K562 (cell line): Measurements from ENCODE around the gene ATG7. TPM values are rescaled to one million over a fixed set of nuclear protein-coding genes. Genes with fewer than 3 reads are reported as not detected.

Source experiments
- ATAC-seq: fragments of 200-7000 bp; cut with Tn5 transposase; 3 replicates; pipeline ENCODE4 v1.9.1; 2020; ENCODE audit warnings: moderate library complexity
- BruUV-seq: library from RNA; stranded (reverse); fragments of 400-500 nt; replicated peaks from 2 replicates; lab custom pipeline; 2021; lab: Mats Ljungman, UMichigan
- CTCF ChIA-PET: fragments of 300-600 bp; formaldehyde crosslinking; extraction: SDS; loops from one replicate; lab custom pipeline; 2021; ENCODE audit warnings: low intra/inter-chr PET ratio; lab: Yijun Ruan, JAX
- POLR2A ChIA-PET: fragments of 300-600, 350-650 bp; sonication (Branson Sonifier 250); formaldehyde crosslinking; extraction: SDS; loops from one replicate; lab custom pipeline; 2021; ENCODE audit warnings: antibody characterized with exemption, inconsistent platforms; lab: Yijun Ruan, JAX
- DNase-seq, 4 experiments: peaks; one replicate each; pipeline versions ENCODE4 v3.0.0 to v3.0.0-alpha.2; 2011 to 2018; ENCODE audit warnings: low spot score in 3 of 4, mixed read lengths in 3 of 4; ENCODE audit errors: extremely low read depth in 1 of 4
- FAIRE-seq: peaks from 2 replicates; lab custom pipeline; 2011; peaks lifted over from hg19 to GRCh38; lab: Jason Lieb, UNC
- H2AFZ ChIP-seq: 2 replicates; pipeline ENCODE4 v1.6.0; 2011; ENCODE audit warnings: low read depth, low read length, control low read depth, inconsistent platforms
- H3K27ac ChIP-seq: fragments of 200-600 bp; 3 replicates; pipeline ENCODE4 v1.8.0; 2011; ENCODE audit warnings: low read depth, mild to moderate bottlenecking, control low read depth, inconsistent platforms, low read length, moderate library complexity, mixed read lengths; ENCODE audit errors: extremely low read depth
- H3K27me3 ChIP-seq, 2 experiments: fragments of 300-600 bp in 1 of 2; 2 replicates in 1 of 2; 3 replicates in 1 of 2; pipeline versions ENCODE4 v1.6.0 to v1.8.0; 2011; ENCODE audit warnings: inconsistent platforms in 2 of 2, low read length in 2 of 2, mild to moderate bottlenecking in 1 of 2, mixed read lengths in 1 of 2, moderate library complexity in 1 of 2; ENCODE audit not compliant: control insufficient read depth in 2 of 2, insufficient read depth in 2 of 2
- H3K36me3 ChIP-seq: fragments of 300-600 bp; 3 replicates; pipeline ENCODE4 v1.8.0; 2011; ENCODE audit warnings: mild to moderate bottlenecking, low read length, inconsistent platforms; ENCODE audit not compliant: control insufficient read depth, insufficient read depth
- H3K4me1 ChIP-seq, 2 experiments: fragments of 200-600 bp in 1 of 2; replicated peaks in 1 of 2; 2 replicates in 1 of 2; 3 replicates in 1 of 2; pipeline versions ENCODE4 v1.5.1 to v1.8.0; 2011; ENCODE audit warnings: inconsistent platforms in 2 of 2, low read length in 2 of 2, mild to moderate bottlenecking in 1 of 2, mixed read lengths in 1 of 2, moderate library complexity in 1 of 2; ENCODE audit not compliant: control insufficient read depth in 2 of 2, insufficient read depth in 2 of 2
- H3K4me2 ChIP-seq: 2 replicates; pipeline ENCODE4 v1.6.1; 2011; ENCODE audit warnings: low read length, control low read depth, inconsistent platforms, mixed read lengths; ENCODE audit not compliant: insufficient read depth
- H3K4me3 ChIP-seq: fragments of 200-600 bp; sonication (generic), shearing (Covaris generic); 2 replicates; pipeline ENCODE4 v1.5.1; 2016; ENCODE audit warnings: control low read depth, inconsistent platforms
- H3K79me2 ChIP-seq: fragments of 200-600 bp; 3 replicates; pipeline ENCODE4 v1.8.0; 2011; ENCODE audit warnings: low read length, inconsistent platforms; ENCODE audit not compliant: control insufficient read depth, insufficient read depth
- H3K9ac ChIP-seq, 2 experiments: 2 replicates each; pipeline versions ENCODE4 v1.6.0 to v1.6.1; 2011; ENCODE audit warnings: low read depth in 2 of 2, low read length in 2 of 2, control low read depth in 1 of 2, inconsistent platforms in 1 of 2, mild to moderate bottlenecking in 1 of 2, mixed read lengths in 1 of 2; ENCODE audit not compliant: insufficient read depth in 1 of 2
- H3K9me1 ChIP-seq: one replicate; pipeline ENCODE4 v1.6.0; 2011; ENCODE audit warnings: inconsistent platforms, mild to moderate bottlenecking, low read length, moderate library complexity; ENCODE audit not compliant: control insufficient read depth, insufficient read depth
- H3K9me3 ChIP-seq: replicated peaks from 2 replicates; pipeline ENCODE4 v1.5.1; 2011; ENCODE audit warnings: low read depth, low read length, inconsistent platforms; ENCODE audit not compliant: control insufficient read depth, insufficient read depth
- H4K20me1 ChIP-seq: replicated peaks from 2 replicates; pipeline ENCODE4 v1.6.1; 2011; ENCODE audit warnings: low read length, inconsistent platforms, mixed read lengths; ENCODE audit not compliant: control insufficient read depth, insufficient read depth
- BCOR ChIP-seq: fragments of 450-650 bp; IDR thresholded peaks from 2 replicates; pipeline ENCODE4 v1.6.1; 2016
- CEBPG ChIP-seq, 3 experiments: fragments of 200-800 bp in 1 of 3; sonication (Bioruptor generic) in 1 of 3; sonication (generic) in 1 of 3; formaldehyde crosslinking in 1 of 3; IDR thresholded peaks in 2 of 3; conservative IDR thresholded peaks in 1 of 3; 2 replicates each; pipeline versions ENCODE4 v1.6.1 to v1.8.0; 2016 to 2022; ENCODE audit warnings: missing compliant biosample characterization in 2 of 3, missing genetic modification characterization in 2 of 3, mild to moderate bottlenecking in 1 of 3, missing genetic modification reagents in 1 of 3
- CUX1 ChIP-seq: fragments of 200-800 bp; sonication (Bioruptor generic); IDR thresholded peaks from 2 replicates; pipeline ENCODE4 v1.6.1; 2016; ENCODE audit warnings: missing genetic modification characterization, missing compliant biosample characterization
- EGR1 ChIP-seq: fragments of 450-650 bp; conservative IDR thresholded peaks from 2 replicates; pipeline ENCODE4 v1.6.1; 2017; ENCODE audit warnings: mild to moderate bottlenecking
- JUN ChIP-seq, 2 experiments: sonication (generic) in 1 of 2; formaldehyde crosslinking in 1 of 2; IDR thresholded peaks; 2 replicates each; pipeline versions ENCODE4 v1.6.1 to v1.8.0; 2012 to 2022; ENCODE audit warnings: borderline replicate concordance in 2 of 2, mild to moderate bottlenecking in 2 of 2, improper control_type of control experiment in 1 of 2, low read depth in 1 of 2, low read length in 1 of 2, missing genetic modification reagents in 1 of 2
- L3MBTL2 ChIP-seq: fragments of 450-650 bp; IDR thresholded peaks from 2 replicates; pipeline ENCODE4 v1.6.1; 2016; ENCODE audit warnings: mild to moderate bottlenecking, moderate library complexity
- NRF1 ChIP-seq, 2 experiments: fragments of 450-650 bp; IDR thresholded peaks in 1 of 2; conservative IDR thresholded peaks in 1 of 2; 2 replicates each; pipeline ENCODE4 v1.6.1; 2014; ENCODE audit warnings: mild to moderate bottlenecking in 2 of 2
- STAT5B ChIP-seq: fragments of 250-450 bp; sonication (Bioruptor Pico); IDR thresholded peaks from 2 replicates; pipeline ENCODE4 v1.8.0; 2021; ENCODE audit warnings: mild to moderate bottlenecking, inconsistent platforms
- WHSC1 ChIP-seq: IDR thresholded peaks from one replicate; pipeline ENCODE4 v1.6.1; 2012; ENCODE audit warnings: low read length, control low read depth, inconsistent platforms
- ZNF165 ChIP-seq: fragments of 250-450 bp; sonication (Bioruptor Pico); IDR thresholded peaks from 2 replicates; pipeline ENCODE4 v1.4.0; 2020; ENCODE audit warnings: borderline replicate concordance
- ZNF511 ChIP-seq: sonication (generic); formaldehyde crosslinking; IDR thresholded peaks from 2 replicates; pipeline ENCODE4 v1.8.0; 2022; ENCODE audit warnings: mild to moderate bottlenecking, missing genetic modification reagents
- ZNF586 ChIP-seq: fragments of 450-650 bp; formaldehyde crosslinking; conservative IDR thresholded peaks from 2 replicates; pipeline ENCODE4 v1.4.0; 2020; ENCODE audit warnings: mild to moderate bottlenecking, moderate library complexity
- ZNF740 ChIP-seq, 3 experiments: fragments of 200-800 bp in 1 of 3; sonication (Bioruptor generic) in 1 of 3; sonication (generic) in 1 of 3; formaldehyde crosslinking in 1 of 3; IDR thresholded peaks; 2 replicates each; pipeline versions ENCODE4 v1.6.1 to v1.8.0; 2016 to 2022; ENCODE audit warnings: mild to moderate bottlenecking in 2 of 3, missing compliant biosample characterization in 2 of 3, missing genetic modification characterization in 2 of 3, missing genetic modification reagents in 1 of 3
- ZSCAN29 ChIP-seq: fragments of 450-650 bp; IDR thresholded peaks from 2 replicates; pipeline ENCODE4 v1.6.1; 2017
- ZZZ3 ChIP-seq: fragments of 450-650 bp; IDR thresholded peaks from 2 replicates; pipeline ENCODE4 v1.6.1; 2016; ENCODE audit warnings: antibody characterized with exemption, mild to moderate bottlenecking, moderate library complexity
- WGBS: fragments of 100-300 bp; shearing (Covaris generic); methylation state at CpG from one replicate; pipeline ENCODE4 v1.1.6; 2016; ENCODE audit warnings: low coverage, mixed read lengths; ENCODE audit not compliant: insufficient coverage; ENCODE audit errors: missing lambda C conversion rate; 5-methylcytosine and 5-hydroxymethylcytosine counted together
- in situ Hi-C: fragments of 300-500 bp; cut with MboI; formaldehyde crosslinking; loops from 4 replicates; pipeline ENCODE4 v1.15.0; 2018; ENCODE audit warnings: inconsistent platforms, mixed read lengths
- intact Hi-C: fragments of 100-400 bp; cut with micrococcal nuclease; formaldehyde crosslinking; loops from 2 replicates; pipeline ENCODE4 v1.14.2; 2022
- polyA plus RNA-seq, 8 experiments: library from polyadenylated mRNA; depleted of rRNA in 4 of 8; stranded (reverse) in 5 of 8; unstranded in 3 of 8; fragments of >200 nt; fragmentation: Nextera tagmentation in 2 of 8; fragmentation: Illumina TruSeq in 1 of 8; extraction: Ambion mirVana in 2 of 8; extraction: Trizol in 1 of 8; gene quantifications; 2 replicates each; pipeline versions ENCODE4 v1.2.1 to v1.2.3, GENCODE V29; 2011 to 2014; ENCODE audit warnings: inconsistent platforms in 1 of 8, missing spikeins in 1 of 8
- total RNA-seq, 7 experiments: library from RNA; depleted of rRNA in 6 of 7; stranded (reverse); fragments of >200 nt in 6 of 7; fragmentation: Illumina TruSeq in 2 of 7; extraction: Trizol in 2 of 7; gene quantifications; 2 replicates each; pipeline versions ENCODE4 v1.2.1 to v1.2.3, GENCODE V29; 2011 to 2021; ENCODE audit warnings: low replicate concordance in 1 of 7

The ATG7 gene
- total and polyA plus RNA-seq, 9 of the 15 experiments (the other 6 are each of a cell fraction or from before 2014, with no cell fraction given): 18.3 to 45.3 (median 33.6) TPM

- TF ChIP-seq ZSCAN29: no peak
- no peak for TF ChIP-seq STAT5B (CRISPR knock-in tag)
Measured at GRCh38 chr3:11329777-11330176, 57.6 kb downstream of the ATG7 start (continued).

- intact Hi-C loops (no loop called here), in situ Hi-C loops (no loop called here)
- H3K9ac ChIP-seq: no peak overlapping the region
- ChIA-PET POLR2A (no interaction called here), CTCF (interaction anchor here (1.1 kb wide), 1 partner anchor 321 kb away, joined by 5 read pairs; no protein-coding TSS in a partner anchor)
- H3K79me2 ChIP-seq: no peaks in the 10 kb centered on the region
- H3K9me1 ChIP-seq: no peaks in the 10 kb centered on the region
- H3K27me3 ChIP-seq: no peaks in the 10 kb centered on the region
- no peaks in the 10 kb centered on the region for H4K20me1 ChIP-seq
- H3K4me1 ChIP-seq: no peaks in the 10 kb centered on the region
- H3K4me2 ChIP-seq: no peak overlapping the region
- no peak overlapping the region for H3K27ac ChIP-seq
- H3K9me3 ChIP-seq: no peaks in the 10 kb centered on the region
- WGBS: 13% methylated on average over 1 of the region's 1 CpG
- no peak for ATAC-seq
- no peak for DNase-seq
- no peak for FAIRE-seq
- peaks cover 26% of the 10 kb centered on the region; the same call in 2 of the 3 replicates for H3K36me3 ChIP-seq
- BruUV-seq: no TSS peak
- no peak overlapping the region for H3K4me3 ChIP-seq
- H2AFZ ChIP-seq: no peak overlapping the region
- TF ChIP-seq ZNF740 (CRISPR knock-in tag; IDR thresholded peaks at IDR 0.05) (no peak), ZNF740 (tag; IDR thresholded peaks at IDR 0.05) (no peak), CEBPG (CRISPR knock-in tag; IDR thresholded peaks at IDR 0.05) (no peak), CEBPG (tag; conservative IDR thresholded peaks at IDR 0.05 in 1 of 2, IDR thresholded peaks at IDR 0.05 in 1 of 2) (no peak), CUX1 (CRISPR knock-in tag) (no peak), EGR1 (no peak), ZNF165 (CRISPR knock-in tag) (no peak), WHSC1 (no peak), L3MBTL2 (no peak), BCOR (no peak), ZNF511 (no peak), ZZZ3 (no peak), JUN (IDR thresholded peaks at IDR 0.05; ENCODE audit: borderline replicate concordance, low read depth, low read length) (no peak), JUN (CRISPR knock-in tag; IDR thresholded peaks at IDR 0.05; ENCODE audit: borderline replicate concordance) (no peak), ZNF586 (CRISPR knock-in tag) (no peak), NRF1 (conservative IDR thresholded peaks at IDR 0.05 in 1 of 2, IDR thresholded peaks at IDR 0.05 in 1 of 2) (no peak)
Measured at GRCh38 chr3:11331101-11331500, 58.9 kb downstream of the ATG7 start.
